ENCODE results near the gene HK2.

Gene HK2

GRCh38 chr2:74937221-74937880 lies 103.4 kb downstream of the HK2 start:
- DNase-seq (ENCODE audit: low spot score): no peak

- no peak for DNase-seq (ENCODE audit: low spot score)
Measured at GRCh38 chr2:74938264-74938663, 104.3 kb downstream of the HK2 start.

- no peak for DNase-seq (ENCODE audit: low spot score)
Measured at GRCh38 chr2:74939919-74940812, 106.2 kb downstream of the HK2 start.

DNA sequence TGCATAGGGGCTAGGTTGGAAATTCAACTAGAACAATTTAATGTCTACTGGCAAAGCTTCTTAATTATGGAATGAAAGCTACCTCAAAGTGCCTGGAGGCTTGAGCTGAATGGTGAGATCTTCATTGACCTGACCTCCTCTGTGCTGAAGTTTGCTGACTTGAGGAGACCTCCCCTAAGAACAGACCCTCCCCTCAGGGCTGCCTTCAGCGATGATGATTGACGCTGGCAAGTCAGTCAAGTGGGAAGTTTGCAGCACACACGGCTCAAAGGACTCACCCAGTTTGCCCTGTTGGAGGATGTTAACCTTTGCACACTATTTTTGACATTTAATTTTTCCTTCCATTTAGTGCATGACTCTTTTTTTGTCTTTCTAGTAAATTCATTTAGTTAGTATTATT lies 107.4 kb downstream of the HK2 start:
- no peak for DNase-seq (ENCODE audit: low spot score)

- DNase-seq (ENCODE audit: low spot score): no peak
Measured at GRCh38 chr2:74942263-74942662, 108.3 kb downstream of the HK2 start.

All from putamen (tissue), 1 donor.